HG02938 (cell line): Measurements from ENCODE around the gene CORO1C.

Experiments
- ATAC-seq: cut with Tn5 transposase; IDR thresholded peaks from one replicate; pipeline ENCODE4 v1.9.1; 2021; ENCODE audit warnings: mild to moderate bottlenecking, moderate library complexity; ENCODE audit not compliant: unreplicated experiment

The CORO1C gene

DNA sequence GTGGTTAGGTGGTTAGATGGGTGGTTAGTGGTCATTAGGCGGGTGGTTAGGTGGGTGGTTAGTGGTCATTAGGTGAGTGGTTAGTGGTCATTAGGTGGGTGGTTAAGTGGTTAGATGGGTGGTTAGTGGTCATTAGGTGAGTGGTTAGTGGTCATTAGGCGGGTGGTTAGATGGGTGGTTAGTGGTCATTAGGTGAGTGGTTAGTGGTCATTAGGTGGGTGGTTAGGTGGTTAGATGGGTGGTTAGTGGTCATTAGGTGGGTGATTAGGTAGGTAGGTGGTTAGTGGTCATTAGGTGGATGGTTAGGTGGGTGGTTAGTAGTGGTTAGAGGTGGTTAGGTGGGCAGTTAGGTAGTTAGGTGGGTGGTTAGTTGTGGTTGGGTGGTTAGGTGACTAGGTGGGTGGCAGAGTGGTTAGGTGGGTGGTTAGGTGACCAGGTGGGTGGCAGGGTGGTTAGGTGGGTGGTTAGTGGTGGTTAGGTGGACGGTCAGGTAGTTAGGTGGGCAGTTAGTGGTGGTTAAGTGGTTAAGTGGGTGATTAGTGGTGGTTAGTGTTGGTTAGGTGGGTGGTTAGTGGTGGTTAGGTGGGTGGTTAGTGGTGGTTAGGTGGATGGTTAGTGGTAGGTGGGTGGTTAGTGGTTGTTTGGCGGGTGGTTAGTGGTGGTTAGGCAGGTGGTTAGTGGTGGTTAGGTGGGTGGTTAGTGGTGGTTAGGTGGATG lies 125.5 kb downstream of the CORO1C start:
- ATAC-seq = no peak

- ATAC-seq = no peak
Measured at GRCh38 chr12:108605000-108605689, 126.2 kb downstream of the CORO1C start.

DNA sequence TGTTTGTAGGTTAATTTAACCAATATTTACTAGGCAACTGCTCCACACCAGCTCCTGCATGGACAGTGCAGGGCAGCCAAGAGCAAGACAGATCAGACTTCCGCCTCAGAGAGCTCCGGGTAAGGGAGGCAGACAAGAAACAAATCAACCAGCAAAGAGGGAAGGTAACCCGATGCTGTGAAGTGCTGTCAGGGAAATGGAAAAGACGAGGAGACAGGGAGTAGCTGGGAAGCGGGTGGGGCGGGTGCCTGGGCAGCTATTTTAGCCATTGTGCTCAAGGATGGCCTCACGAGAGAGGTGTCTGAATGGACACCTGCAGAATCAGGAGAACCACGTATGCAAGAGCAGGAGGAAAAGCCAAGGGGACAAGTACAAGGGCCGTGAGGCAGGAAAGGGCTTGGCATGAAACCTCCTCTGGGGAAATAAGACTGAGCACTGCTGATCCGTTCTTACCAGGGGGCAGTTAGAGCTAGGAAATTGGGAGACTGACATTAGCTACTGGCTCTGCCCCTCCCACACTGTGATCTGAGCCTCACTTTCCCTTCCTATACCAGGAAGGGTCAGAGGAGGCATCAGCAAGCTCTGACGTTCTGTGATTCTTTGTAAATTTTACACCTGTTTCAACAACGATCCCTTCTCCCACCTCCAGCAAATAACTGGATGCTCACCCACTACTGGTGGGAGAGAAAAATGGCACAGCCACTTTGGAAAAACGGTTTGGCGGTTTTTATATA lies 126.9 kb downstream of the CORO1C start:
- ATAC-seq = no peak

- no peak for ATAC-seq
Measured at GRCh38 chr12:108603743-108604142, 127.6 kb downstream of the CORO1C start.

- no peak for ATAC-seq
Measured at GRCh38 chr12:108602976-108603704, 128.2 kb downstream of the CORO1C start.

DNA sequence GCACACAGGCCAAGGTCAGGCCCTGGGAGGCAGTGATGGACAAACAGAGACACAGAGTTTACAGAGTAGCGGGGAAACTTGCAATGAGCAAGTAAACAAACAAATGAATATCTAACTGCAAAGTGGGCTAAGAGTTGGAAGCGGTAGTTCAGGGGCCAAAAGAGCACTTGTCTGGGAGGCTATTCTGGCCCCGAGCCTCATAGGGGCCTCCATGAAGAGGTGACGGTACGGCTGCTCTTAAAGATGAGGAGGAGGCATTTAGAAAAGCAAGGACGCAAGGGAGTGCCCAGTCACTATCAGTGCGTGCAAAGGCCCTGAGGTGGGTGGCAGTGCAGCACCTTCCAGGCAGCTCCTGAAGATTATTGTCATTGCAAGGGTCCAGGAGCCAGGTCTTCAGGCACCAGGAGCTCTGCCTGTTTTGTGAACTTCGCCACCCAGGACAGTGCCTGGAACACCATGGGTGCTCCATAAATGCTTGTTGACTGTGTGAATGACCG lies 129.1 kb downstream of the CORO1C start:
- no peak for ATAC-seq

GRCh38 chr12:108600702-108601007 lies 130.7 kb downstream of the CORO1C start:
- ATAC-seq = no peak

DNA sequence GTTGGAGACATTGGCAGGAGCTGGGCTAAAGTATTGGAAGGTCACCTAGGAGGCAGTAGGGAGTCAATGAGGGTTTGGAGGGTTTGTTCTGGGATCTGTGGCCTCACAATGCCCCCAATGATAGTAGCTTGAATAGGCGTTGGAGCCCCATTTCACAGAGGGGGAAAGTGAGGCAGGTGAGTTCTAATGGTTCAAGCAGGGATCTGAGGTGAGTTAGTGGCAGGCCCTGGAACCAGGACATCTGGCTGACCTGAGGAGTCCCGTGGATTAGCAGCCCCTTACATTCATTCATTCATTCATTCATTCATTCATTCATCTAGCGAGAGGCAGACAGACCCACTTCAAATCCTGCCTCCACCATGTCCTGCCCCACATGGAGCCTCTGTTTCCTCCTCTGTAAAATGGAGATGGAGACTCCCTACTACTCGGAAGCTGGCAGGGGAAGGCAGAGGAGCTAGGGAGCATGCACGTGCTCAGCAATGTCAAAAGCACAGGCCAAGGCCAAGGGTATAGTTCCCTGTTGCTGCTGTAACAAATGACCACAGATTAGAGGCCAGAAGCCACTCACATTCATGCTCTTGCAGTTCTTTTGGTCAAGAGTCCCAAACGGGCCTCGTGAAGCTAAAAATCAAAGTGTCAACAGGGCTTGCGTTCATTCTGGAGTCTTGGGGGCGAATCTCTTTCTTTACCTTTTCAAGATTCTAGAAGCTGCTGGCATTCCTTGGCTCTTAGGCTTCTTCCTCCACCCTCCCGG lies 131.2 kb downstream of the CORO1C start:
- no peak for ATAC-seq

DNA sequence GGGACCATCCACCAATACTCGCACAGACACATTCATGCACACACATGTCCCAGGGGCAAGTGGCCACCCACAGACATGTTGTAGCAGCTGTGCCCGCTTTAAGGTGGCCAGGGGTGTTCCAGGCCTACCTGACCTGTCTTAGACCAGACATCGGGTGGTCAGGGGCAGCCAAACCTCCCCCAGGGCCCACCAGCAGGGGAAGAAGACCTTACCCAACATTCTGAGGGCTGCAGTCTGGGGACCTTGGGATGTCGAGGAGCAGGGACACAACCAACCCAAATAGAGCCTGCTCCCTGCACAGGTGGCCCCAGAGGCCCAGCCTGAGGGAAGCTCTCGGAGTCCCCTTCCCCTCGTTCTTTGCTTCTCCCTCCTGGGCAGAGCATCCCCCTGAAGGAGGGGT lies 131.8 kb downstream of the CORO1C start:
- no peak for ATAC-seq

GRCh38 chr12:108598553-108599250 lies 132.6 kb downstream of the CORO1C start:
- ATAC-seq = no peak

DNA sequence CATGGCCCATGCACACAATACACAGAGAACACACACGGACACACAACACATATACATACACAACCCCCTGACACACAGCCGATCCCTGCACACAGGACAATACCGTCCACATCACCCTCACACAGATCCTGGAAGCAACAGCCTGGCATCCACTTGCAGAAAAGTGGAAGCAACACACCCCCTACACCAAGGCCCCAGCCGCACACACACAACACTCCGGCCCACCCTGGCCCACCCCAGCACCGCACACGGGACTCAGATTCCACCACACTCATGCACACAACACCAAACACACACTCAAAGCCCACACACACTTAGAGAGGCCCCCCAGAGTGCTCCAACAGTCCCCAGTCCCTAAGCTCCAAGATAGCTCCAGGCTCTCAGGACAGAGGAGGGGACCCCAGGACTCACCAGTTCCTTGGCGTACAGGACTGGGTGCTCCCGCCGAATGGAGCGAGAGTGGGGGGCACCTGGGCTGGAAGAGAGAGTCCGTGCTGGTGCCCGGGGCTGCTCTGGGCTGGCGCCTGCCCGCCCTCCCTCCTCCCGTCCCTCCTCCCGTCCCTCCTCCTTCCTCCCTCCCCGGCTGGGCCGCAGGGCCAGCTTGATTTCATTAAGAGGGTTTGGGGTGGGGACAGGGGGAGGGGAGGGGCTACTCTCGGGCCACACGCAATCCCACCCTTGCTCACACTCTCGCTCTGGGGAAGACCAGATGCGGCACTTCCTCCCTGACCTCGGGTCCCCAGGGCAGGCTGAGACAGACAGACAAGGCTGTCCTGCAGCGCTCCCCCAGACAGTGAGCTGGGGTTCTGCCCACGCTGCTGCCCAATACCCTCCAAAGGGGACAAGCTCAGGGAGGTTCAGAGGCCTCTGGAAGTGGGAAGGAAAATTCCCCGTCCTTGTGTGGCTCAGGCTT lies 133.5 kb downstream of the CORO1C start, which contains the start of gene TMEM119:
Gene TMEM119, minus strand, starts transcription at position 526 of the 913 bp plus-strand sequence. CDS start 5,701 bp downstream, outside the sequence.
- no peak for ATAC-seq

DNA sequence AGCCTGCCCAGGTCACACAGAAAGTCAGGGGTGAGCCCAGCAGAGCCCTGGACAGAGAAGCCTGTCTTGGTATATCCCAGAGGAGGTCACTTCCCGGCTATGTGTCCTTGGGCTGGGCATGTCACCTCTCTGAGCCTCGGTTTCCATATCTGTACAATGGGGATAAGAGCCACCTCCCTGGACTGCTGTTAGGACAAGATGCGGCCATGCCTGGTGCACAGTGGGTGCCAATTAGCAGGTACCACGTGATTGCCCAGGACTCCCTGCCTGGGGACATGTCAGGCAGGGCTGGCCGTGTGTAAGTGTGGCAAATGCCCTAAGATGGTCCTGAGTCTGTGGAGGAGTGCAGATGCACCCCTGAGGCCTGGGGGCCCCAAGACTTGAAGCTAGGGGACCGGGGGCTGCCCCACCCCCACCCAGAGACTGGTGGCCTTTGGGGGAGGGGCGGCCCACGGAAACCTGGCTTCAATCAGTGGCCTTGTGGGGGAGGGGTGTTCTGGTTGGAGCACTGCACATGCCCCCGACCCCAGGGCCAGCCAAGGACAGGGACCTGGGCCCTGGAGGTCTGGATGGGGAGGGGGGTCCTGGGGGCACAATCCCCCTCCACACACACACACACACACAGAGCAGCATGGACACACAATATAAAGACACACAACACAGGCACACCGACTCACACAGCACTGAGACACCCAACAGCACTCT lies 134.3 kb downstream of the CORO1C start:
- no peak for ATAC-seq

- ATAC-seq = no peak
Measured at GRCh38 chr12:108595711-108596647, 135.3 kb downstream of the CORO1C start.
